Cerebellar nuclear complex (tissue), 1 donor: ENCODE results near the gene TMEM26.

Experiments
- DNase-seq, 2 experiments: peaks; one replicate each; lab custom pipeline; 2025; lab: John Stamatoyannopoulos, UW

TMEM26 gene

DNA sequence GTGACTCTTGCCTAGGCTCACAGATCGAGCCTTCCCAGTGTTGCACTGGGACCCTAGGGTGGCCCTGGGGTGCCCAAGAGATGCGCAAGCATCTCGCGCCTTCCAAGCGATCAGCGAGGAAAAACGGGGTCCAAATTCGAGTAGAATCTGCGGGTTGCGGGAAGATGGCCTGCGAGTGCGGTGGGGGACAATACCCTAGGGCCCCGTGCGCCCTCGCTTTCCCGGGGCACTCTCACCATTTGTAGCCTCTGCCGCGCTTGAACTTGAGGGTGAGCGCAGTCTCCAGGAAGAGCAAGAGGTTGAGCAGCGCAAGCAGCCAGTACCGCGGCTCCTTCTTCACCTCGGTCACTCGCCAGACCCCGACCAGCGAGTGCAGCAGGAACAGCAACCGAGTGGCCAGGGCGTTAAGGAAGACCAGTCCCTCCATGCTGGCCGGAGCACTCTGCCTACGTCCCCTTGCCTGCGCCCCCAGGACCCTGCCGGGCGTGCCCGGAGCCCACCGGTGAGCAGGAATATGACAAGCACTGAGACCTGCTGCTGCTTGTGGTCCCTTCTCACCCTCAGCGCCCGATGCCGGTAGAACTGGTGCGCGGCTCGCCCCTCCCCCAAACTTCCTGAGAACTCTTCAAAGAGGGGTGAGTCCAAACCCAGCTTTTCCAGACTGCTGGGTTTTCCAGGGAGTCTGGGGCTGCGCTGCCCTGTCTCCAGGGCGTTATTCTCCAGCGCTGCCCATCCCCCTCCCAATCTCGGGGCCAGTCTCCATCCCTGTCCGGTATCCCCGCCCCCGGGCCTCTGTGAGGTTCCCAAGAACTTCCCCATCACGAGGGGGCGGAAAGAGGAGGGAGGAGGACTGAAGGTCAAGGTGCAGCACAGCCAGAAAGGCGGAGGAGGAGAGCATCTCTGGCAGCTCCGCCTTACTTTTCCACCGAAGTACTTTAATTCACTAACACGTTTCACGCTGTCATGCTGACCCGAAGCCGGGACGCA, at the start of gene TMEM26:
Gene TMEM26 (minus strand): TSS at position 727 of the 987 bp plus-strand sequence. CDS start 300 bp downstream, at position 427.
- no peak for DNase-seq

DNA sequence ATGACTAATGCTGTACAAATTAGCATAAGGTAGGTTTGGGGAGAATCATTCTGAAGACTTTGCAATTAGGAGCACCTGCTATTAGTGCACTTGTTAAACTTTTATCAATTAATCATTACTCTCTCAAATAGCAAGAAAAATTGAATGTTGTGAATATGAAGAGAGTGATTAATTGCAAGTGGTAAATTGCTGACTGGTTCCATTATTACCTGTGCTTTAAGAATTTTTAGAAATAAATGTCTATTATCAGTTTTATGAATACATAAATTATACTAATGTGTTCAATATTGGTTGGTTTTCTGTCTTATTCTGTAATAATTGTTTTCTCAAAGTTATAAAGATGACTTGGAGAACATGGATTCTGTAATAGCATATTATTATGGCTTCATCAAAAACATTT, 47.3 kb upstream of the TMEM26 start:
- no peak for DNase-seq

DNA sequence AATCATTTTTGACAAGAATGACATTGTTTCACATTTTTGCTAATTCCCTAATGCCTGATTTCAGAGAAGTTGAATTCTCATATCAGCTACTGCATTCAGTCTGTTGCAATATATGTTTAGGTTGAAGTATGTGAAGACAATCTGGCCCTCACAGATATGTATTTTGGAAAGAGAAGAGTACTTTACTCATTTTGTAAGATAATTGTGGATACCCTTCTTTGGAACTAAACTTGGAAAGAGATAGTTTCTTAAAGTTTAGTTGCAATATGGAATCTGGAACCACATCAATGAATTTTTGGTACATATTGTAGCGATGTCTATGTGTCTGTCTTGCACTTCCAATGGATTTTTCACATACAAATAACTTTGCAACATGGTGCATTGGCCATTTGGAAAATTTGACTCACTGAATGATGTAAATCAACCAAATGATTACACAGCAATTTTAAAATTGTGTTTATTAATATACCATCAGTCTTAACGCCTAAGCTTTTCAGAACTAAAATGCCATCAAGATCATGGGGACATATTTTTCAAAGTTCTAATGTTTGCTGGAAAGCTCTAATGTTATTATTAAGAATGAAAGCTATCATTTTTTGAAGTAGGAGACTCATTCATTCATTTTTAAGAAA, 39.3 kb upstream of the TMEM26 start:
- DNase-seq, result no peak

DNA sequence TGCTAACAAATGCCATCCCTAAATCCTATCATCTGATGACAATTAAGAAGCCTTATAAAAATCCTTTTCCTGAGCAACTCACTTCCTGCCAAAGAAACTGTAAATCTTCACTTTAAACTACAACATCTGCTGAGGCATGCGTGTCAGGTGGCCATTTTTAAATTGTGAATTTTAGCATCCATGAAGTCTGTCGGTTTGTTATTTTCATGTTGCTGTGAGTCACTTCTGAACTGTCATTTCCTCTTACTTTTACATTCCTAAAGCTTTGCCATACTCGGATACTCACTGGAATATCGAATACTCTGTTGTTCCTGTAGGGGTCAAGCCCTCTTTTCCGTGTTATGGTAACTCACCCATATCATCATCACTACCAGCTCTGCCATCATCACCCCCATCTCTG, 34.3 kb upstream of the TMEM26 start:
- no peak for DNase-seq

DNA sequence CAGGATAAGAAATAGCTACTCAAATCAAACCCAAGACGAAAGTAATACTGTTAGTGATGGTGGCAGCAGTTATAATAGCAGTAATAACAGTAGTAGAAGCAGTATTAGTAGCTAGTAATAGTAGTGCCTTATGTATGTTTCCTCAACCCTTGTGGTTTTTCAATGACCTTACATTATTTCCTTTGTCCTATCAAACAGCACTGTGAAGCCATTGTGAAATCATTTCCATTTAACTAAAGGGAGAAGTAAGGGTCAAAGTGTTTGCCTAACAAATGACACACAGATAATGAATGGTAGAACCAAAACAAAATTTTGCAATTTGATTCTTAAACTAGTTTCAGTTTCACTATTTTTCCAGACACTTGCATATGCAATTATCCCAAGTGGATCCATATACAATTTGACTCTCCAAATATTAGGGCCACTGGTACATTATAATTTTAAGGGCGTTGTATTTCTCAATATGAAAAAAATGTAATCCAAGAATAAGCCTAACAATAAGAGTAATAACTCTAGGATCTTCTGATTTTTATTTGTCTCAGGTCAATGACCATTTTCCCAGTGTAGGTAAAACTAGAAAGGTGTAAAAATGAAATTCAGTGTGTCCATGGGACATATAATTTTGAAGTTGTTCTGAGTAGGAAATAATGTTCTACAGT, 33.7 kb upstream of the TMEM26 start:
- DNase-seq, result no peak

DNA sequence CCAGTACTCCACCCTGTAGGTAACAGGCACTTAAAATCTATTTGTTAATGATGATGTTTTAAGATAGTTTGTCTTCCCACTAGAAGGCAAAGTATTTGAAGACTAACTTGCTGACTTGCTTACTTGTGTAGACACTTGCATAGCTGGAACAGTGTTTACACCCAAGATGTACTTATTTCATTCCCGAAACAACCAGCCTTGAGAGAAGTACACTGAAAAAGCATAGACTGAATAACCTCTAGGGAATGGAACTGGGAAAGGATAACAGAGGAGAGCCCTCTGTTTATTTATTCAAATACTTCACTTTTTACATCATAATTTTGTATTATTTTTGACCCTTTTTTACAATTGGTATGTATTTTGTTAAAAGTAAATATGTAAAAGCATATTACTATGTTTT, 33.1 kb upstream of the TMEM26 start:
- DNase-seq, result no peak

DNA sequence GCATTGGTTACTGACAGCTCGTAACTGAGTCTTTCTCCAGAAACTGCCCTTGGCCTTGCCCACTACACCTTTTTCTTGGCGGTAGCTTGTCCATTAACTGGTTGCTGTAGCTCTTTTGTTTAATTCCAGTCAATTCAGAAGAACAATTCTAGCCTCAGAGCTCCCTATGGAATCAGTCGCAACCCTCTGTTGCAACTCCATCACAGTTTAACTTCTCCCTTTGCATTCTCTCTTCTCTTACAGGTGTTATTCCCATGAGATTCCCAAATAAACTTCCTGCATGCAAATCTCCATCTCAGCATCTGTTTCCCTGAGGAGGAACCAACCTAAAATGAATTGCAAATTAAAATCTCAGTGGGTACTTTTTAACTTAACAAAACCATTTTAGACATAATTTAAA, 28.4 kb upstream of the TMEM26 start:
- DNase-seq, result no peak

DNA sequence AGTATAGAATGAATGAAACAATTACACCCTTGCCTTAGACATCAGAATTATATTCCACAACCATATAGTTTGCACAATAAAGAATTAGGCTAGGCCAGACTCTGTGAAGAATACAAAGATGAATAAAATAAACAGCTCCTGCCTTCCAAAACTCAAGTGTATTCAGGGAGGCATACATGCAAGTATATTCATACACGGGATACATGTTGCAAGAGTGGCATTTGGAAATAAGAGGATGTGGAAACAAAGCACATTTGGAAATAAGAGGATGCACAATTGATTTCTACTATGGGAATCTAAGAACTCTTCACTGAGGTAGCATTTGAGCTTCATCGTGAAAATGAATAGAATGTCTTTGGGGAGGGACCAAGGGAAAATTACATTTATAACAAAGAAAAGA, 27.0 kb upstream of the TMEM26 start:
- DNase-seq, result no peak

DNA sequence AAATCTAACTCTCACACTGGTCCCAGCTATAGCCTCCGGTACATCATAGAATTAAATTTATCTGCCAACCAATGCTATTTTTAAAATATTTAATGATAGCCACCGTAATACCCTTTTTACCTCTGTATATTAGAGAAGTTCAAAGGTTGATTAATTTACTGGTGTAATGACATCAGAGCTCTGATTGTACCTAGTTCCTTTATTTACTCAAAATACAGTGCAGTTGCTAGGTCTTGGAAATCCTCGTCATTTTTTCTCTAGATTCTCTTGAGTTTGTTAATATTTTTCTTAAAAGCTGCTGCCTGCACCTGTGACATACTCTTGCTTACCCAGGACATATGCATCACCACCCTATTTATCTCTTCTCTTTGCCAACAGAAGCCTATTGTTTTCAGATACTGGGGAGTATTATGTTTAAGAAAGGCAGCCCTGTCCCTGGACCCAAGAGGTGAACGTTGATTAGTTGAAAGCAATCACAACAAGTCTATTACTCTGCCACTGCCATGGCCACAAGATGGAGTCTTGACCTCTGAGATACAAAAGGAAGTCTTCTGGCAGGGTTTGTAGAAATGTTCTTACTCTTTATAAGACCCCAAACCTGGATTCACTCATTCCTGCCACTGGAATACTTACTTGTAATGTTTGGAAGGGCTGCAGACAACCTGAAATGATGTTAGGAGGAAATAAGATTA, 25.6 kb upstream of the TMEM26 start:
- DNase-seq, result no peak

DNA sequence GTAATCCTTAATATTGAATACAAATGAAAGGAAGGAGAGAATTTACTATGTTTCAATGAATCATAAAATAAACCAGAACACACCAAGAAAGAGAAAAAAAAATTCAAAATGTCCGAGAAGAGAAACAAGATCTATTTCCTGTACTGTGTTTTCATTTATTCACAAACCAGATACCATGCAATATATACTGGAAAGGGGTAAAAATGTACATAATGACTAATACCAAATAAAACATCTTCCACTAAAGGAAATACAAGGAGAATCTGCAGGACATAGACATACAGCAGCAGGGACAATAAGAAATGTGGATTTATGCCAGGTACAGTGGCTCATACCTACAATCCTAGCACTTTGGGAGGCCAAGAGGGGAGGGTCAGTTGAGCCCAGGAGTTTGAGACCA, 24.3 kb upstream of the TMEM26 start:
- DNase-seq, result no peak

DNA sequence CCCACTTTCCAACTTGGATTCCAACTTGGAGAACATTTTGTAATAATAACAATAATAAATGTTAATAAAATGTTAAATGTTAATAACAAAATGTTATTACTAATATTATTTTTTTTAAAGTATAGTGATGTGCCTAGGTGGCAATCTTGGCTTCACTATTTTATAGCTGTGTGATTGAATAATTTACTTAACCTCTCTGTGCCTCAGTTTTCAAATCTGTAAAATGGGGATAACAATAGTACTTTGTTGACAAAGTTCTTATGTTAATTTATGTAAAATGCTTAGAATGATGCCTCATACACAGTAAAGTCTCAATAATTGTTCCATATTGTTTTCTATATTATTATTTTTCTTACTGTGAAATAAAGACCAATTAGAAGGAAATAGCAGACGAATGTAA, 23.3 kb upstream of the TMEM26 start:
- no peak for DNase-seq

DNA sequence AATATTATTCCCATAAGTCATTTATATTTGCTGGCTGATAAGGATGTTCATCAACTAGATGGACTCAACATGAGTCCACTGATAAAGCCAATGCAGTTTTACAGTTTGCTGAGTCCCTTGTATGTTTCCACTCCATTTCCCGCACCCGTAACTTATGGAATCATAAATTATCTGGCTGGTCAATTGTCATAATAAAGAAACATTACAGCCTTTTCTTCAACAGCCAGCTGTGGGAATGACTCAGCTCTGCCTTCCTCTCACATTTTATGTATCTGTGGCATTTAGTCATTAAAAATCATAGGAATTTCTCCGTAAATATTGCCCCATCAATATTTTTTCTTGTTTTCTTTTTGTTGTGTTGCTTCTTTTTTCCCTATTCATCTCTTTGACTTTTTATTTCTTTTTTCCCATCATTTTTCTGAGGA, 22.3 kb upstream of the TMEM26 start:
- DNase-seq, result no peak

DNA sequence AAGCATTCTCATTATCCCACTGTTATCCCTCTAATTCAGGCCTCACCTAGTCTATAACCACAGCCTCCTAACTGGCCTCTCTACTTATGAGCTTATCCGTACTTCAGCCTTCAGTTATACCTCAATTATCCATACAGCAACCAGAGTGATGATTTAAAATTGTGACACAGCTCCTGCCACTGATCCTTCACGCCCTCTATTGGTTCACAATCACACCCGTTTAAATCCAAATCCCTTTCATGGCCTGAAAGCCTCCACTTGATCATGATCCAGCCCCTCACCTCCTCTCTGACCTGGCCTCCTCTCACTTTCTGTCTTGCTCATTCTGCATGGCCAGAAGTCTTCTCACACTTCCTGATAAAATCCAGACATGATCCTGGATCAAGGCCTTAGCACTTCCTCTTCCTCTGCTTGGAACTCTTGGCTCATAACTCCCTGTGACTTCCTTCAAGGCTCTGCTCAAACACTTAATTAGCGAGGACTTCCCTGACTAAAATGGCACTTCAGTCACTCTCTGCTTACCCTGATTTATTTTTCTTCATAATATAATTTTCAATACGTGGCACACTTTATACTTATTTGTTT, 19.0 kb upstream of the TMEM26 start:
- no peak for DNase-seq

DNA sequence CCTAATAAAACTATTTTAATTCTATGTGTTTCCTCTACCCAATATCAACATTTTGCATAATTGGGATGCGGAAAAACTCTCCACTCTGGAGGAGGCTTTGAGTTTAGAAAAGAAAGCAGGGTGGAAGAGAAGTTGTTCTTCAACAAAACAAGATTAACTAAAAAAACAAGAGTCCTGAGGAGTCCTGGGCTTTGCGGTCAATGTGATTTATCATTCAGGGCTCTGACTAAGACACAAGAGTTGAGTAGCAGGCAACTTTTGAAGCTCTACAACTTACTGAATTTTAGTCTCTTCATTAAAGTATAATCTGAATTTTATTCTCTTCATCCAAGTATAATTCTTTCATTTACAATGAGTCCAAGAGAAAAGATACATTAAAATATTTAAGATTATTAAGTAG, 18.3 kb upstream of the TMEM26 start:
- DNase-seq, result no peak

DNA sequence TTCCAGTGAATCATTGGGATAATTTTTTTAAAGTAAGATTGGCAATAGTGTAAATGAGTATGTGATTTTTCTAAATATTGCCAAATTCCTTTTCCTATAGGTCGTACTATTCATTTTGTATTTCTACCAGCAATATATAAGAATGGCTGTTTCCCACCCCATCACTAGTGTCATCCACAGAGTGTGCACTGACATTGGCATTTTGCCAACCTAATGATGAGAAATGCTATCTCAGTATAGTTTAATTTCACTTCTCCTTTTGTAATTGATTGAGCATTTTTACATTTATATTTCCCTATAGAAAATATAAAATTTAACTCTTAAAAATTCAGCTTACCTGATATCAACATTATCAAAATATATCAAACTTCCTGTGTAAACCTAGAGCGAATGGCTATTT, 17.6 kb upstream of the TMEM26 start:
- no peak for DNase-seq

DNA sequence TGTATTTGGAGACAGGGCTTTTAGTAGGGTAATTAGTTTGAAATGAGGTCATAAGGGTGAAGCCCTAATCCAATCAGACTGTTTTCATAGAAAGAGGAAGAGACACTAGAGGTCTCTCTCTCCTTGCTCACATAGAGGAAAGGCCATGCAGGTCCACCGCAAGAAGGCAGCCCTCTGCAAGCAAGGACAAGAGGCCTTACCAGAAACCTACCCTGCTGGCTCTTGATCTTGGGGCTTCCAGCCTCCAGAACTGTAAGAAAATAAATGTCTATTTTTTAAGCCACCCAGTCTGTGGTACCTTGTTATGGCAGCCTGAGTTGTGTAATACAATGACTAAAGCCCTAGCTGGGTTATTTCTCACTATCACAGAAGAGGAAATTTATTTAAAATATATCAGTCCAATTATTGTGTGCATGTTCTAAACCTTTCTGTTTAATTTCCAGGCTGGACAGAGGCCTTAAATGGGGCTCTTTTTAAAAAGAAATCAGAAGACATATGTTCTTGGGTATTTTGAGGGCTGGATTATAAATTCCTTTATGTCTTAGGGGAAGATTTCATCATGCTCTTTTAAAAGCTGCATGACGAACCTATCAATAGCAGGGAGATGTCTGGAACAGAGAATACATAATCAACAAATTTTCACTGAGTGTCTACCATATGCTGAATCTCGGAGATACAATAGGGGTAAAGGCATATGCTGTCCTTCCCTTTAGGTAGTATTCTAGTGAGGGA, 12.9 kb upstream of the TMEM26 start:
- no peak for DNase-seq

DNA sequence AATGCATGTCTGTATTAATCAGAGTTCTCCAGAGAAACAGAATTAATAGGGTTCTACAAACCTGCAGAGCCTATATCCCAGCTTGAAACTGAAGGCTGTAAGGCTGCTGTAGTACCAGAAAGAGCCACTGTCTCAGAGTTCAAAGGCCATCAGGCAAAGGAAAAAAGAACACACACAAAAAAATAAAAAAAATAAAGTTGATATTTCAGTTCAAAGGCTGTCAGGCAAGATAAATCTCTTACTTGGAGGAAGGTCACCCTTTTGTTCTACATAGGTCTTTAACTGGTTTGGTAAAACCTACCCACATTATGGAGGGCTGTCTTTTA, 12.0 kb upstream of the TMEM26 start:
- no peak for DNase-seq

DNA sequence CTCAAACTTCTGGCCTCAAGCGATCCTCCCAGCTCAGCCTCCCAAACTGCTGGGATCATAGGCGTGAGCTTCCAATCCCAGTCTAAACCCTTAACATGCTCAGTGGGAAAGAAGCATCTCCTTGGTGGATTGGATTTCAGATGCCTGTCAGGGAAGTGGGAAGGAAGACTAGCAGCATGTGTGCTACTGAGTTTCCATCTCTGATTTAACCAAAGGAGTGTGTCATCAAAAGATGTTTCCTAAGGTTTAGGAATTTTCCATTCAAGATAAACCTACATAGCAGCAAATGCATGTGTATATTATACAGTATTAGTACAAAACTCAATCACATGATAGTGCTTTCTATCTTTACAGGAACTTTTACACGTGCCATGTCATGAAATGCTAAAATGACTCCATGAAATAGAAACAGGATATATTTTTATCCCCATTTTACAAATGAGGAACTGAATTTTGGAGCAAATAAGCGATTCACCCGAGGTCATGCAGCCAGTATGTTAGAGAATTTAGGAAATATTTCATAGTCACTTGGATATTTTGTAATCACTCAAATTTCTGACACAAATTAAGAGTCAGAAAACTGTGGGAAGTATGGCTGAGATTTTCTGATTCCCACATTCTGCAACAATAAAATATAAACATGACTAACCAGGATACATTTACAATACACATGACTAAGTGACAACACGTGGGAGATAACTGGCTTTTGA, 11.4 kb upstream of the TMEM26 start:
- DNase-seq, result no peak

DNA sequence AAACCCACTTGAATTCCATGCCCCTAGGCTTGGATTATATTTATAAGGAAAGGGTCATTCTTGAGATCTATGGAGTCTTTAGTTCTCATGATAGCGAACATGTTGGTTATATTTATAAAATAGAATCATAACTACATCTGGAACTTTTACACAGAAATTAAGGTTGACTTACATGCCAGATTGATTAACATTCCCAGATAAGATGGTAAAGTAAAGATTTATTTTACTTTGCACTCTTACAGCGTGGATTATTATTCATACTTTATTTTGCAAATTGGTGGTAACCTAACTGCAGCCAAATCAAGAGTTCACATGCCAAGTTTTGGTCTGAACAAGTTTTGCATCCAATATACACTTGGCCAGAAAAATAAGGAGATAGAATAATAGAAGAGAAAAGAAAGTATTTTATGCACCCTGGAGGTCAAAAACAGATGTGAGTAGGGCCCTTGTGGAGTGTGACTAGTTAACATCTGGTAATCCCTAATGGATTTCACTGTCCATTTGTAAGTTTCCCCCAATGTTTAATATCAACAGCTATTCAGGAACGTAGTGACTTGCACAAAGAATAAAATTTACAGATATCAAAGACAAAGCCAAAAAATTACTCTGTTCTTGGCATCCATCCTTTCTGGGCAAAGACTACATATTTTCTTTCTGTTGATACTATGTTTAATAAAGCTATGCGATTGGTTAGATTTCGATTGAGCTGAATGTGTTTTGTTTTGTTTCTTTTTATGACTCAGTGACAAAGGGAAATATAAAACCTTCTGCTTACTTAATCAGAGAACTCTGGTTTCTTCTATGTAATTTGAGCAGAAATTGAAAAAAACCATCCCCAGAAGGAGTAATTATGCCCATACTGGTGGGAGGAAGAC, 10.1 kb upstream of the TMEM26 start:
- no peak for DNase-seq

DNA sequence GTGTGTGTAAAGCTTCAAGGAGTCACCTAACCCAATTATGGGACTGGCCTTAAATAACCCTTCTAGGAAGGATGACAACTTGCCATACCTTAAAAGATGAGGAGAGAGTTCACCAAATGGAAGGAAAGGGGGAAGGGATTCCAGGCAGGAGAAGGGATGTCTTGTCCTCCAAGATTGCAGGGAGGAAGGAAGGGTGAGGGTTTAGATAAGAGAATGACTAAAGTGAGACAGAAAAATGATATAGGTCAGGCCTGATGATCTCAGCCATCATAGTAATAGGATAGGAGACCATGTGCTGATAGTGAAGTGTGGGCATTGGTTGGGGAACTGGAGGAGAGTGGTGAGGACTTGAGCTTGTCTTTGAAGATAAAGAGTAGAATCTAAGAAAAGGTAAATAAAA, 7.7 kb upstream of the TMEM26 start:
- no peak for DNase-seq
